Suprapubic skin (tissue), 4 donors: ENCODE results near the gene ZBTB16. TPM values are rescaled to one million over a fixed set of nuclear protein-coding genes. Genes with fewer than 3 reads are reported as not detected.

Source experiments
- DNase-seq, 2 donors: peaks; one replicate each; pipeline ENCODE4 v3.0.0-alpha.2; 2019; ENCODE audit warnings: low spot score in 2 of 2
- H3K27ac ChIP-seq: fragments of 200-600 bp; sonication (generic); one replicate; pipeline ENCODE4 v1.5.1; 2019
- H3K27me3 ChIP-seq: fragments of 200-600 bp; sonication (generic); one replicate; pipeline ENCODE4 v1.5.1; 2019
- H3K36me3 ChIP-seq: fragments of 200-600 bp; sonication (generic); one replicate; pipeline ENCODE4 v1.5.1; 2019
- H3K4me1 ChIP-seq: fragments of 200-600 bp; sonication (generic); one replicate; pipeline ENCODE4 v1.5.1; 2019
- H3K4me3 ChIP-seq: fragments of 200-600 bp; sonication (generic); one replicate; pipeline ENCODE4 v1.5.1; 2019; ENCODE audit warnings: mild to moderate bottlenecking
- H3K9me3 ChIP-seq: fragments of 200-600 bp; sonication (generic); one replicate; pipeline ENCODE4 v1.5.1; 2019
- CTCF ChIP-seq, 2 donors: fragments of 200-600 bp in 1 of 2; fragments of 450-650 bp in 1 of 2; sonication (generic) in 1 of 2; IDR thresholded peaks; one replicate each; pipeline ENCODE4 v1.5.1; 2016 to 2019; ENCODE audit warnings: antibody characterized with exemption in 2 of 2, mild to moderate bottlenecking in 1 of 2, moderate library complexity in 1 of 2
- EP300 ChIP-seq: sonication (generic); formaldehyde crosslinking; IDR thresholded peaks from one replicate; pipeline ENCODE4 v1.6.1; 2017; ENCODE audit warnings: antibody characterized with exemption
- POLR2A ChIP-seq, 2 donors: fragments of 450-650 bp; IDR thresholded peaks; one replicate each; pipeline ENCODE4 v1.6.1; 2017; ENCODE audit warnings: antibody characterized with exemption in 2 of 2, mild to moderate bottlenecking in 2 of 2, moderate library complexity in 2 of 2
- POLR2AphosphoS5 ChIP-seq, 3 donors: sonication (generic); formaldehyde crosslinking; IDR thresholded peaks; one replicate each; pipeline ENCODE4 v1.6.1; 2017; ENCODE audit warnings: antibody characterized with exemption in 3 of 3
- WGBS: methylation state at CpG from one replicate; pipeline ENCODE4 v1.1.5; 2018; 5-methylcytosine and 5-hydroxymethylcytosine counted together
- total RNA-seq, 4 donors: library from RNA; depleted of rRNA; stranded (reverse); fragments of >200 nt; gene quantifications; one replicate each; pipeline ENCODE4 v1.1.0, GENCODE V29; 2016

Gene ZBTB16
- total RNA-seq, 4 donors from 2014 or later = 142 to 474 (median 232) TPM

GRCh38 chr11:114085965-114086793 is 26.7 kb downstream of the ZBTB16 start:
- H3K4me1 ChIP-seq = peaks cover 88% of the 10 kb centered on the region
- no peaks in the 10 kb centered on the region for H3K27me3 ChIP-seq
- WGBS = 67% methylated on average over 7 of the region's 7 CpGs
- no peak for DNase-seq
- no peaks in the 10 kb centered on the region for H3K9me3 ChIP-seq
- H3K36me3 ChIP-seq = peaks cover 59% of the 10 kb centered on the region
- no peak for TF ChIP-seq CTCF (IDR thresholded peaks at IDR 0.05)
- no peak for TF ChIP-seq POLR2AphosphoS5 (IDR thresholded peaks at IDR 0.05)
- TF ChIP-seq POLR2A (IDR thresholded peaks at IDR 0.05) = no peak
- TF ChIP-seq EP300 = no peak
- no peak overlapping the region for H3K27ac ChIP-seq
- no peak overlapping the region for H3K4me3 ChIP-seq

GRCh38 chr11:114087025-114087424 is 27.5 kb downstream of the ZBTB16 start:
- H3K4me1 ChIP-seq = peaks cover 90% of the 10 kb centered on the region

GRCh38 chr11:114088216-114088615 is 28.7 kb downstream of the ZBTB16 start:
- 85% methylated on average over 9 of the region's 9 CpGs for WGBS
- H3K4me3 ChIP-seq = no peak overlapping the region
- H3K4me1 ChIP-seq = peaks cover 84% of the 10 kb centered on the region
- no peaks in the 10 kb centered on the region for H3K27me3 ChIP-seq
- no peak for TF ChIP-seq CTCF (IDR thresholded peaks at IDR 0.05)
- no peak for TF ChIP-seq EP300
- no peak for TF ChIP-seq POLR2A (IDR thresholded peaks at IDR 0.05)
- TF ChIP-seq POLR2AphosphoS5 (IDR thresholded peaks at IDR 0.05) = no peak
- no peak for DNase-seq
- peaks cover 50% of the 10 kb centered on the region for H3K36me3 ChIP-seq
- no peaks in the 10 kb centered on the region for H3K9me3 ChIP-seq
- H3K27ac ChIP-seq = no peak overlapping the region

More at GRCh38 chr11:114087025-114087424, 27.5 kb downstream of the ZBTB16 start:
- no peaks in the 10 kb centered on the region for H3K9me3 ChIP-seq
- 83% methylated on average over 5 of the region's 5 CpGs for WGBS
- no peak overlapping the region for H3K4me3 ChIP-seq
- DNase-seq = no peak
- H3K27me3 ChIP-seq = no peaks in the 10 kb centered on the region
- H3K36me3 ChIP-seq = peaks cover 59% of the 10 kb centered on the region
- no peak overlapping the region for H3K27ac ChIP-seq
- TF ChIP-seq EP300 = no peak
- no peak for TF ChIP-seq POLR2A (IDR thresholded peaks at IDR 0.05)
- TF ChIP-seq CTCF (IDR thresholded peaks at IDR 0.05) = no peak
- TF ChIP-seq POLR2AphosphoS5 (IDR thresholded peaks at IDR 0.05) = no peak

- Histone ChIP-seq H3K4me1 (peaks cover 79% of the 10 kb centered on the region), H3K27me3 (no peaks in the 10 kb centered on the region), H3K9me3 (no peaks in the 10 kb centered on the region), H3K4me3 (no peak overlapping the region), H3K27ac (no peak overlapping the region), H3K36me3 (peaks cover 48% of the 10 kb centered on the region)
- TF ChIP-seq CTCF (IDR thresholded peaks at IDR 0.05) (no peak), POLR2AphosphoS5 (IDR thresholded peaks at IDR 0.05) (no peak), POLR2A (IDR thresholded peaks at IDR 0.05) (no peak), EP300 (no peak)
- no peak for DNase-seq
- WGBS = 71% methylated on average over 7 of the region's 7 CpGs
These were observed 29.3 kb downstream of the ZBTB16 start for GRCh38 chr11:114088836-114089235.

- H3K4me1 ChIP-seq = peaks cover 71% of the 10 kb centered on the region
- H3K9me3 ChIP-seq = no peaks in the 10 kb centered on the region
- no peaks in the 10 kb centered on the region for H3K27me3 ChIP-seq
- H3K36me3 ChIP-seq = peaks cover 45% of the 10 kb centered on the region
- no peak for TF ChIP-seq EP300
- no peak for TF ChIP-seq POLR2A (IDR thresholded peaks at IDR 0.05)
- TF ChIP-seq CTCF (IDR thresholded peaks at IDR 0.05) = no peak
- no peak for TF ChIP-seq POLR2AphosphoS5 (IDR thresholded peaks at IDR 0.05)
- DNase-seq = no peak
- H3K4me3 ChIP-seq = no peak overlapping the region
- 71% methylated on average over 4 of the region's 4 CpGs for WGBS
- H3K27ac ChIP-seq = no peak overlapping the region
These were observed 30.2 kb downstream of the ZBTB16 start for GRCh38 chr11:114089748-114090147.
